Umbilical cord (tissue), 1 donor: ENCODE results near the gene RIC8B. TPM values are rescaled to one million over a fixed set of nuclear protein-coding genes. Genes with fewer than 3 reads are reported as not detected.

Experiments used
- total RNA-seq: library from RNA; depleted of rRNA; stranded (reverse); fragments of >200 nt; gene quantifications from one replicate; pipeline ENCODE4 v1.2.3, GENCODE V29; 2014; ENCODE audit warnings: low replicate concordance; ENCODE audit not compliant: insufficient read depth

RIC8B gene
- total RNA-seq, 1 donor from 2014 or later: 25.5 TPM

Other genes with a start within 250 kb of the RIC8B start
- 2.2 TPM for gene RFX4, start 191.7 kb upstream of the RIC8B start, total RNA-seq
- gene TMEM263, start 181.2 kb downstream of the RIC8B start, total RNA-seq: 180 TPM
- gene MTERF2, start 212.5 kb downstream of the RIC8B start, total RNA-seq: 7.7 TPM